A549 (cell line): ENCODE data around the gene SLC9A1. TPM values are rescaled to one million over a fixed set of nuclear protein-coding genes. Genes with fewer than 3 reads are reported as not detected.

Experiments used
- ATAC-seq, 2 experiments: fragments of 200-7000 bp in 1 of 2; fragments of >200 bp in 1 of 2; cut with Nextera tagmentation in 1 of 2; cut with Tn5 transposase in 1 of 2; 3 replicates each; pipeline versions ENCODE4 v1.8.0 to v1.9.1; 2018 to 2020; ENCODE audit warnings: mild to moderate bottlenecking in 1 of 2, moderate library complexity in 1 of 2
- CTCF ChIA-PET: fragments of 300-600 bp; sonication (Branson Sonifier 250); formaldehyde crosslinking; extraction: SDS; loops from one replicate; lab custom pipeline; 2021; ENCODE audit warnings: antibody characterized with exemption, inconsistent platforms; lab: Yijun Ruan, JAX
- POLR2A ChIA-PET: fragments of 350-600 bp; formaldehyde crosslinking; extraction: SDS; loops from one replicate; lab custom pipeline; 2021; ENCODE audit warnings: antibody characterized with exemption, inconsistent platforms; lab: Yijun Ruan, JAX
- DNase-seq, 2 experiments: peaks; one replicate each; pipeline versions ENCODE4 v3.0.0 to v3.0.0-alpha.2; 2011 to 2016; ENCODE audit warnings: low read depth in 1 of 2, low spot score in 1 of 2
- FAIRE-seq: peaks from 2 replicates; lab custom pipeline; 2011; peaks lifted over from hg19 to GRCh38; lab: Jason Lieb, UNC
- H3K27ac ChIP-seq, 2 experiments: fragments of >200 bp; sonication (Bioruptor Twin); formaldehyde crosslinking; 3 replicates each; pipeline ENCODE4 v1.5.1; 2016 to 2017
- H3K4me1 ChIP-seq: fragments of >200 bp; sonication (Bioruptor Twin); formaldehyde crosslinking; 3 replicates; pipeline ENCODE4 v1.6.1; 2016
- H3K4me2 ChIP-seq: fragments of >200 bp; sonication (Bioruptor Twin); formaldehyde crosslinking; 3 replicates; pipeline ENCODE4 v1.6.1; 2016
- H3K4me3 ChIP-seq: fragments of >200 bp; sonication (Bioruptor Twin); formaldehyde crosslinking; 3 replicates; pipeline ENCODE4 v1.5.1; 2016
- H3K9me3 ChIP-seq: fragments of >200 bp; sonication (Bioruptor Twin); formaldehyde crosslinking; 3 replicates; pipeline ENCODE4 v1.6.1; 2016
- CBX8 ChIP-seq: fragments of 200-600 bp; sonication (generic); IDR thresholded peaks from 2 replicates; pipeline ENCODE4 v1.6.1; 2016
- CEBPB ChIP-seq, 2 experiments: fragments of >200 bp in 1 of 2; sonication (Bioruptor Twin) in 1 of 2; formaldehyde crosslinking in 1 of 2; IDR thresholded peaks; 2 replicates each; pipeline ENCODE4 v1.6.1; 2012 to 2016
- CHD2 ChIP-seq: fragments of 150-350 bp; IDR thresholded peaks from 2 replicates; pipeline ENCODE4 v1.6.1; 2014; ENCODE audit warnings: low read length; ENCODE audit not compliant: partially characterized antibody
- EHF ChIP-seq: fragments of 250-450 bp; sonication (Bioruptor Pico); IDR thresholded peaks from 2 replicates; pipeline ENCODE4 v1.5.0; 2020; ENCODE audit warnings: mild to moderate bottlenecking
- EP300 ChIP-seq, 2 experiments: fragments of >200 bp; sonication (Bioruptor Twin); formaldehyde crosslinking; IDR thresholded peaks; 2 replicates in 1 of 2; 3 replicates in 1 of 2; pipeline ENCODE4 v1.6.1; 2016 to 2017
- ESRRA ChIP-seq: fragments of 150-350 bp; IDR thresholded peaks from 2 replicates; pipeline ENCODE4 v1.6.1; 2014; ENCODE audit warnings: mild to moderate bottlenecking, low read length, borderline replicate concordance
- FOSL2 ChIP-seq, 2 experiments: fragments of 450-650 bp in 1 of 2; fragments of >200 bp in 1 of 2; sonication (Bioruptor Twin) in 1 of 2; formaldehyde crosslinking; IDR thresholded peaks; 2 replicates each; pipeline versions ENCODE4 v1.5.0 to v1.6.1; 2016 to 2020; ENCODE audit warnings: mild to moderate bottlenecking in 1 of 2, moderate library complexity in 1 of 2
- FOXS1 ChIP-seq: fragments of 250-450 bp; sonication (Bioruptor Pico); IDR thresholded peaks from 2 replicates; pipeline ENCODE4 v1.5.0; 2020; ENCODE audit warnings: mild to moderate bottlenecking, moderate library complexity
- HDAC2 ChIP-seq: fragments of 200-600 bp; sonication (generic); IDR thresholded peaks from 2 replicates; pipeline ENCODE4 v1.6.1; 2016
- HEYL ChIP-seq: fragments of 250-450 bp; sonication (Bioruptor Pico); IDR thresholded peaks from 2 replicates; pipeline ENCODE4 v1.8.0; 2021; ENCODE audit warnings: mild to moderate bottlenecking, moderate library complexity
- HOXA7 ChIP-seq: fragments of 250-450 bp; sonication (Bioruptor Pico); IDR thresholded peaks from 2 replicates; pipeline ENCODE4 v1.5.0; 2020; ENCODE audit warnings: mild to moderate bottlenecking, moderate library complexity
- HOXB13 ChIP-seq: fragments of 250-450 bp; sonication (Bioruptor Pico); IDR thresholded peaks from 2 replicates; pipeline ENCODE4 v1.5.0; 2020; ENCODE audit warnings: low read depth, mild to moderate bottlenecking, moderate library complexity
- JUNB ChIP-seq: fragments of >200 bp; sonication (Bioruptor Twin); formaldehyde crosslinking; IDR thresholded peaks from 2 replicates; pipeline ENCODE4 v1.6.1; 2016
- KDM5A ChIP-seq: fragments of 200-600 bp; sonication (generic); IDR thresholded peaks from 2 replicates; pipeline ENCODE4 v1.6.1; 2016; ENCODE audit warnings: antibody characterized with exemption, mild to moderate bottlenecking
- MAFK ChIP-seq: fragments of 450-650 bp; IDR thresholded peaks from 2 replicates; pipeline ENCODE4 v1.6.1; 2014; ENCODE audit not compliant: partially characterized antibody
- MAZ ChIP-seq: fragments of 150-350 bp; IDR thresholded peaks from 2 replicates; pipeline ENCODE4 v1.6.1; 2014; ENCODE audit warnings: antibody characterized with exemption, low read depth, low read length, borderline replicate concordance
- MYC ChIP-seq: IDR thresholded peaks from 2 replicates; pipeline ENCODE4 v1.6.1; 2012; ENCODE audit warnings: mild to moderate bottlenecking, inconsistent platforms, low read length, improper control_type of control experiment, borderline replicate concordance
- NFE2L2 ChIP-seq: fragments of 150-350 bp; conservative IDR thresholded peaks from 2 replicates; pipeline ENCODE4 v1.6.1; 2014; ENCODE audit warnings: low read length
- NPAS2 ChIP-seq: fragments of 250-450 bp; sonication (Bioruptor Pico); IDR thresholded peaks from 2 replicates; pipeline ENCODE4 v1.8.0; 2022; ENCODE audit warnings: mild to moderate bottlenecking, moderate library complexity, borderline replicate concordance
- NR3C1 ChIP-seq: fragments of >200 bp; sonication (Bioruptor Twin); formaldehyde crosslinking; IDR thresholded peaks from 3 replicates; pipeline ENCODE4 v1.6.1; 2017
- POLR2AphosphoS2 ChIP-seq: conservative IDR thresholded peaks from 2 replicates; pipeline ENCODE4 v1.6.1; 2012; ENCODE audit warnings: low read length, improper control_type of control experiment, inconsistent platforms
- RARB ChIP-seq: fragments of 250-450 bp; sonication (Bioruptor Pico); IDR thresholded peaks from 2 replicates; pipeline ENCODE4 v1.8.0; 2021; ENCODE audit warnings: mild to moderate bottlenecking, moderate library complexity
- SMC3 ChIP-seq: fragments of >200 bp; sonication (Bioruptor Twin); formaldehyde crosslinking; IDR thresholded peaks from 3 replicates; pipeline ENCODE4 v1.6.1; 2018; ENCODE audit warnings: inconsistent platforms
- SREBF2 ChIP-seq: fragments of 450-650 bp; IDR thresholded peaks from 2 replicates; pipeline ENCODE4 v1.6.1; 2014; ENCODE audit warnings: mild to moderate bottlenecking, moderate library complexity
- TP53 ChIP-seq: fragments of 250-450 bp; sonication (Bioruptor Pico); IDR thresholded peaks from 2 replicates; pipeline ENCODE4 v1.5.0; 2021; ENCODE audit warnings: mild to moderate bottlenecking, moderate library complexity
- ZC3H11A ChIP-seq: fragments of 450-650 bp; IDR thresholded peaks from 2 replicates; pipeline ENCODE4 v1.6.1; 2014; ENCODE audit warnings: antibody characterized with exemption, mild to moderate bottlenecking
- ZFP36 ChIP-seq: fragments of 450-650 bp; IDR thresholded peaks from 2 replicates; pipeline ENCODE4 v1.6.1; 2014; ENCODE audit warnings: borderline replicate concordance; ENCODE audit not compliant: partially characterized antibody
- ZNF302 ChIP-seq: fragments of 250-450 bp; sonication (Bioruptor Pico); IDR thresholded peaks from 2 replicates; pipeline ENCODE4 v1.9.0; 2021; ENCODE audit warnings: inconsistent platforms, mild to moderate bottlenecking, moderate library complexity
- ZSCAN20 ChIP-seq: fragments of 250-450 bp; sonication (Bioruptor Pico); IDR thresholded peaks from 2 replicates; pipeline ENCODE4 v1.8.0; 2022; ENCODE audit warnings: mild to moderate bottlenecking, moderate library complexity
- WGBS: methylation state at CpG from one replicate; pipeline ENCODE4 v1.1.6; 2017; ENCODE audit errors: missing lambda C conversion rate; 5-methylcytosine and 5-hydroxymethylcytosine counted together
- polyA plus RNA-seq, 4 experiments: library from polyadenylated mRNA; depleted of rRNA in 3 of 4; stranded (reverse); fragments of >200 nt; fragmentation: RNase III in 1 of 4; extraction: RNeasy Plus Mini Kit Qiagen cat#74134 plus additional on column Dnase treatment in 1 of 4; gene quantifications; 2 replicates in 3 of 4; 3 replicates in 1 of 4; pipeline ENCODE4 v1.2.3, GENCODE V29; 2011 to 2017
- TF ChIP-seq, protein P1 (sequence below): fragments of 250-450 bp; sonication (Bioruptor Pico); IDR thresholded peaks from 2 replicates; pipeline ENCODE4 v1.5.0; 2020; ENCODE audit warnings: low read depth, mild to moderate bottlenecking, moderate library complexity
- TF ChIP-seq, protein P2 (sequence below): IDR thresholded peaks from 2 replicates; pipeline ENCODE4 v1.6.1; 2012; ENCODE audit warnings: low read depth, borderline replicate concordance
- TF ChIP-seq, protein P3 (sequence below): fragments of 250-450 bp; sonication (Bioruptor Pico); IDR thresholded peaks from 2 replicates; pipeline ENCODE4 v1.5.0; 2021; ENCODE audit warnings: mild to moderate bottlenecking, moderate library complexity, borderline replicate concordance
- TF ChIP-seq, protein P4 (sequence below): fragments of >200 bp; sonication (Bioruptor Twin); formaldehyde crosslinking; IDR thresholded peaks from 3 replicates; pipeline ENCODE4 v1.5.1; 2016

SLC9A1 gene
- polyA plus RNA-seq, 2 of the 4 experiments (the other 2 are of a cell fraction): 7.4 to 8.0 TPM

- Histone ChIP-seq H3K4me2 (no peak overlapping the region), H3K27ac (no peak overlapping the region), H3K4me1 (peaks cover 21% of the 10 kb centered on the region), H3K4me3 (no peak overlapping the region), H3K9me3 (no peaks in the 10 kb centered on the region)
- TF ChIP-seq HDAC2 (no peak), CBX8 (no peak), NFE2L2 (no peak), ZNF302 (no peak), HOXB13 (CRISPR knock-in tag) (no peak), SMC3 (no peak), CEBPB (IDR thresholded peaks at IDR 0.05) (no peak), HOXA7 (no peak), MYC (no peak), ESRRA (no peak)
- ATAC-seq: no peak
- FAIRE-seq: no peak
- WGBS: 97% methylated on average over 6 of the region's 6 CpGs
- ChIA-PET POLR2A (no interaction called here), CTCF (interaction anchor here (0.7 to 5.1 kb wide), 6 partner anchors 11 to 145 kb away, joined by 3 to 23 read pairs (median 3); partner anchors contain the start of gene SLC9A1)
- no peak for DNase-seq
Measured at GRCh38 chr1:27139980-27140379, 14.9 kb downstream of the SLC9A1 start.

DNA sequence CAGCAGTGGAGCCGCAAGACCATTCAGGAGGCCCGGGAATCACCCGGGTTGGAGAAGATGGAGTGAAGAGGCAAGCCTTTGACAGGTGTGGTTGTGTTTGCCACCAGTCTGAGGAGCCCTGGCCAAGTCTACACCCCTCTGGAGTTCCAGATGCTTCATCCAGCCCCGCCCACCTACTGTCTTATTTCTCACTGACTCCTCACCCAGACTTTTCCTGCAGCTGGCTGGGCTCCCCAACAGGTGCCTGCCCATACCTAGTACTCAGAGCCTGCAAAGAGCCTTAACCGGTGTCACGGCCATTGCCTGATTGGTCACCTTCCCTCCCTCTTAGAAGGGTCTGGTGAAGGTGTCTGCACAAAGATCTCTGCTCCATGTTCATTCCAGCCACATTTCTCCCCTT lies 16.0 kb downstream of the SLC9A1 start:
- no peak for ATAC-seq
- CTCF ChIA-PET: interaction anchor here (1.0 to 1.6 kb wide), 3 partner anchors 9 to 16 kb away, joined by 3 to 7 read pairs (median 4); partner anchors contain the start of gene SLC9A1
- no peaks in the 10 kb centered on the region for H3K9me3 ChIP-seq
- TF ChIP-seq HOXB13 (CRISPR knock-in tag) (no peak), ZC3H11A (no peak), NR3C1 (no peak), MAZ (no peak), FOXS1 (no peak), NPAS2 (no peak), CEBPB (IDR thresholded peaks at IDR 0.05) (no peak), POLR2AphosphoS2 (no peak), RARB (no peak), KDM5A (no peak), TP53 (CRISPR knock-in tag) (no peak), MAFK (no peak), ZSCAN20 (CRISPR knock-in tag) (no peak)
- TF ChIP-seq, protein P1, sequence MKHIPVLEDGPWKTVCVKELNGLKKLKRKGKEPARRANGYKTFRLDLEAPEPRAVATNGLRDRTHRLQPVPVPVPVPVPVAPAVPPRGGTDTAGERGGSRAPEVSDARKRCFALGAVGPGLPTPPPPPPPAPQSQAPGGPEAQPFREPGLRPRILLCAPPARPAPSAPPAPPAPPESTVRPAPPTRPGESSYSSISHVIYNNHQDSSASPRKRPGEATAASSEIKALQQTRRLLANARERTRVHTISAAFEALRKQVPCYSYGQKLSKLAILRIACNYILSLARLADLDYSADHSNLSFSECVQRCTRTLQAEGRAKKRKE (CRISPR knock-in tag): no peak
- TF ChIP-seq, protein P2, sequence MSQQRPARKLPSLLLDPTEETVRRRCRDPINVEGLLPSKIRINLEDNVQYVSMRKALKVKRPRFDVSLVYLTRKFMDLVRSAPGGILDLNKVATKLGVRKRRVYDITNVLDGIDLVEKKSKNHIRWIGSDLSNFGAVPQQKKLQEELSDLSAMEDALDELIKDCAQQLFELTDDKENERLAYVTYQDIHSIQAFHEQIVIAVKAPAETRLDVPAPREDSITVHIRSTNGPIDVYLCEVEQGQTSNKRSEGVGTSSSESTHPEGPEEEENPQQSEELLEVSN: no peak
- TF ChIP-seq, all 56 proteins: peak for 0
- WGBS: 94% methylated on average over 6 of the region's 6 CpGs
- Histone ChIP-seq H3K27ac (no peak overlapping the region), H3K4me1 (peaks cover 20% of the 10 kb centered on the region), H3K4me3 (no peak overlapping the region), H3K4me2 (no peak overlapping the region)
- DNase-seq (no peak), FAIRE-seq (no peak)
- POLR2A ChIA-PET: interaction anchor here (1.3 kb wide), 1 partner anchor 16 kb away, joined by 4 read pairs; the partner anchor contains the start of gene SLC9A1

DNA sequence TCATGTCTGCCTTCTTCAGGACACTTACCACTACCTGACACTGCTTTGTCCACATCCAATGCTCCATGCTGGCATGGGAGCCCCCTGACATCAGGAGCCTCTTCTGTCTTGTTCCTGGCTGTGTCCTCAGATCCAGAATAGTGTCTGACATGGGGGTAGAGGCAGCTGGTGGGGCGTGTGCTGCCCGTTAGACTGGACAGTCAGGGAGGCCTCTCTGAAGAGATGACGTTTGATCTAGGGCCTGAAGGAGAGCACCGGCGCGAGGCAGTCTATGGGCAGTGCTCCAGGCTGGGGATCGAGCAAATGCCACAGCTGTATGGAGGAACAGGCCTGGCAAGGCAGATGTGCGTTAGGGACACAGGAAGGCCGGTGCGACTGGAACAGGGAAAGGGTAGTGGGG lies 16.6 kb downstream of the SLC9A1 start:
- FAIRE-seq (no peak), DNase-seq (no peak), ATAC-seq (no peak)
- H3K4me3 ChIP-seq: no peak overlapping the region
- no peak overlapping the region for H3K4me2 ChIP-seq
- H3K27ac ChIP-seq: no peak overlapping the region
- 83% methylated on average over 8 of the region's 10 CpGs for WGBS
- peaks cover 20% of the 10 kb centered on the region for H3K4me1 ChIP-seq
- no peaks in the 10 kb centered on the region for H3K9me3 ChIP-seq
- ChIA-PET CTCF (interaction anchor here (1.3 to 1.6 kb wide), 2 partner anchors 10 to 14 kb away, joined by 4 to 7 read pairs; no protein-coding TSS in a partner anchor), POLR2A (interaction anchor here (1.3 kb wide), 1 partner anchor 17 kb away, joined by 4 read pairs; the partner anchor contains the start of gene SLC9A1)
- no peak for TF ChIP-seq EP300 (IDR thresholded peaks at IDR 0.05)
- TF ChIP-seq, protein P3, sequence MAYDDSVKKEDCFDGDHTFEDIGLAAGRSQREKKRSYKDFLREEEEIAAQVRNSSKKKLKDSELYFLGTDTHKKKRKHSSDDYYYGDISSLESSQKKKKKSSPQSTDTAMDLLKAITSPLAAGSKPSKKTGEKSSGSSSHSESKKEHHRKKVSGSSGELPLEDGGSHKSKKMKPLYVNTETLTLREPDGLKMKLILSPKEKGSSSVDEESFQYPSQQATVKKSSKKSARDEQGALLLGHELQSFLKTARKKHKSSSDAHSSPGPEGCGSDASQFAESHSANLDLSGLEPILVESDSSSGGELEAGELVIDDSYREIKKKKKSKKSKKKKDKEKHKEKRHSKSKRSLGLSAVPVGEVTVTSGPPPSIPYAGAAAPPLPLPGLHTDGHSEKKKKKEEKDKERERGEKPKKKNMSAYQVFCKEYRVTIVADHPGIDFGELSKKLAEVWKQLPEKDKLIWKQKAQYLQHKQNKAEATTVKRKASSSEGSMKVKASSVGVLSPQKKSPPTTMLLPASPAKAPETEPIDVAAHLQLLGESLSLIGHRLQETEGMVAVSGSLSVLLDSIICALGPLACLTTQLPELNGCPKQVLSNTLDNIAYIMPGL (CRISPR knock-in tag): no peak
- TF ChIP-seq FOSL2 (IDR thresholded peaks at IDR 0.05): no peak
- no peak for TF ChIP-seq FOSL2 (CRISPR knock-in tag; IDR thresholded peaks at IDR 0.05)
- TF ChIP-seq EHF (CRISPR knock-in tag): no peak
- no peak for TF ChIP-seq JUNB
- TF ChIP-seq CHD2: no peak
- no peak for TF ChIP-seq HOXB13 (CRISPR knock-in tag)
- no peak for TF ChIP-seq SMC3
- no peak for TF ChIP-seq HEYL (CRISPR knock-in tag)
- TF ChIP-seq CBX8: no peak
- TF ChIP-seq, protein P4, sequence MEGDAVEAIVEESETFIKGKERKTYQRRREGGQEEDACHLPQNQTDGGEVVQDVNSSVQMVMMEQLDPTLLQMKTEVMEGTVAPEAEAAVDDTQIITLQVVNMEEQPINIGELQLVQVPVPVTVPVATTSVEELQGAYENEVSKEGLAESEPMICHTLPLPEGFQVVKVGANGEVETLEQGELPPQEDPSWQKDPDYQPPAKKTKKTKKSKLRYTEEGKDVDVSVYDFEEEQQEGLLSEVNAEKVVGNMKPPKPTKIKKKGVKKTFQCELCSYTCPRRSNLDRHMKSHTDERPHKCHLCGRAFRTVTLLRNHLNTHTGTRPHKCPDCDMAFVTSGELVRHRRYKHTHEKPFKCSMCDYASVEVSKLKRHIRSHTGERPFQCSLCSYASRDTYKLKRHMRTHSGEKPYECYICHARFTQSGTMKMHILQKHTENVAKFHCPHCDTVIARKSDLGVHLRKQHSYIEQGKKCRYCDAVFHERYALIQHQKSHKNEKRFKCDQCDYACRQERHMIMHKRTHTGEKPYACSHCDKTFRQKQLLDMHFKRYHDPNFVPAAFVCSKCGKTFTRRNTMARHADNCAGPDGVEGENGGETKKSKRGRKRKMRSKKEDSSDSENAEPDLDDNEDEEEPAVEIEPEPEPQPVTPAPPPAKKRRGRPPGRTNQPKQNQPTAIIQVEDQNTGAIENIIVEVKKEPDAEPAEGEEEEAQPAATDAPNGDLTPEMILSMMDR: no peak
- no peak for TF ChIP-seq ZFP36
- TF ChIP-seq MAFK: no peak
- TF ChIP-seq HOXA7: no peak
- no peak for TF ChIP-seq SREBF2
